MCF 10A (cell line): Measurements from ENCODE around the gene TBL1XR1. TPM values are rescaled to one million over a fixed set of nuclear protein-coding genes. Genes with fewer than 3 reads are reported as not detected.

Experiments
- BruUV-seq: library from RNA; stranded (reverse); fragments of 400-500 nt; replicated peaks from 2 replicates; lab custom pipeline; 2021; lab: Mats Ljungman, UMichigan
- CTCF ChIA-PET: fragments of 300-600 bp; sonication (Branson Sonifier 250); formaldehyde crosslinking; extraction: SDS; loops from one replicate; lab custom pipeline; 2021; ENCODE audit warnings: antibody characterized with exemption, inconsistent platforms; lab: Yijun Ruan, JAX
- POLR2A ChIA-PET: fragments of 300-600, 350-650 bp; sonication (Branson Sonifier 250); formaldehyde crosslinking; extraction: SDS; loops from one replicate; lab custom pipeline; 2020; ENCODE audit warnings: antibody characterized with exemption, inconsistent platforms; lab: Yijun Ruan, JAX
- DNase-seq: peaks from one replicate; pipeline ENCODE4 v3.0.0-alpha.2; 2018; ENCODE audit not compliant: unreplicated experiment
- H3K27ac Mint-ChIP-seq: one replicate; pipeline ENCODE4 v1.8.0; 2022; ENCODE audit warnings: mild to moderate bottlenecking, low read depth, mixed read lengths; ENCODE audit not compliant: unreplicated experiment
- H3K27me3 Mint-ChIP-seq: one replicate; pipeline ENCODE4 v1.8.0; 2022; ENCODE audit warnings: mixed read lengths; ENCODE audit not compliant: insufficient read depth, unreplicated experiment
- H3K36me3 Mint-ChIP-seq: one replicate; pipeline ENCODE4 v1.8.0; 2022; ENCODE audit warnings: mild to moderate bottlenecking, moderate library complexity, mixed read lengths; ENCODE audit not compliant: insufficient read depth, unreplicated experiment
- H3K4me1 Mint-ChIP-seq: one replicate; pipeline ENCODE4 v1.8.0; 2022; ENCODE audit warnings: mixed read lengths; ENCODE audit not compliant: insufficient read depth, unreplicated experiment
- H3K4me3 Mint-ChIP-seq: one replicate; pipeline ENCODE4 v1.8.0; 2022; ENCODE audit warnings: mild to moderate bottlenecking, moderate library complexity, mixed read lengths; ENCODE audit not compliant: unreplicated experiment
- H3K9me3 Mint-ChIP-seq: one replicate; pipeline ENCODE4 v1.8.0; 2022; ENCODE audit warnings: mixed read lengths; ENCODE audit not compliant: unreplicated experiment
- intact Hi-C: fragments of 100-400 bp; cut with micrococcal nuclease; formaldehyde crosslinking; loops from 2 replicates; pipeline ENCODE4 v1.14.1; 2022
- total RNA-seq: library from RNA; stranded (reverse); gene quantifications from 2 replicates; pipeline ENCODE4 v1.2.3, GENCODE V29; 2022
- TF ChIP-seq, protein P1 (sequence below): fragments of 200-600 bp; IDR thresholded peaks from one replicate; pipeline ENCODE4 v1.8.0; 2022; ENCODE audit warnings: antibody characterized with exemption, mild to moderate bottlenecking; ENCODE audit not compliant: unreplicated experiment

TBL1XR1 gene
- total RNA-seq, 1 experiment from 2014 or later, result 178 TPM

DNA sequence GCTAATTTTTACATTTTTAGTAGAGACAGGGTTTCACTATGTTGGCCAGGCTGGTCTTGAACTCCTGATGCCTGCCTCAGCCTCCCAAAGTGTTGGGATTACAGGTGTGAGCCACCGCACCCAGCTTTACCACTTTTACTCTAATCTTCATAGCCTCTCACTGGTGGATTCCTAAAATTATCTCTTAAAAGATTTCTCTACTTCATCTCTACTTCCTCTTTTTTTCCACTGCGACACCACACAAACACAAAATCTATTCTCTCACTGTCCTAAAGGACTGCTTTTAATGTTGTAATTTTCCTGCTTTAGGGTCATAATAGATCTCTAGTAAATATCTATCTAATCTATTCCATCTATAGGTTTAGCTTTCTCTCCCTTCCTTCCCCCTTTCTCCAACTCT, 34.0 kb upstream of the TBL1XR1 start:
- H3K4me3 Mint-ChIP-seq, result no peak overlapping the region
- no TSS peak for BruUV-seq
- H3K36me3 Mint-ChIP-seq, result no peaks in the 10 kb centered on the region
- H3K27me3 Mint-ChIP-seq, result no peaks in the 10 kb centered on the region
- ChIA-PET POLR2A (interaction anchor here (1.6 kb wide), 1 partner anchor 14 kb away, joined by 4 read pairs; no protein-coding TSS in a partner anchor), CTCF (interaction anchor here (1.2 kb wide), 1 partner anchor 18 kb away, joined by 3 read pairs; no protein-coding TSS in a partner anchor)
- peaks cover 9% of the 10 kb centered on the region for H3K4me1 Mint-ChIP-seq
- peaks cover under 1% of the 10 kb centered on the region for H3K9me3 Mint-ChIP-seq
- H3K27ac Mint-ChIP-seq, result no peak overlapping the region
- DNase-seq, result no peak
- TF ChIP-seq, protein P1, sequence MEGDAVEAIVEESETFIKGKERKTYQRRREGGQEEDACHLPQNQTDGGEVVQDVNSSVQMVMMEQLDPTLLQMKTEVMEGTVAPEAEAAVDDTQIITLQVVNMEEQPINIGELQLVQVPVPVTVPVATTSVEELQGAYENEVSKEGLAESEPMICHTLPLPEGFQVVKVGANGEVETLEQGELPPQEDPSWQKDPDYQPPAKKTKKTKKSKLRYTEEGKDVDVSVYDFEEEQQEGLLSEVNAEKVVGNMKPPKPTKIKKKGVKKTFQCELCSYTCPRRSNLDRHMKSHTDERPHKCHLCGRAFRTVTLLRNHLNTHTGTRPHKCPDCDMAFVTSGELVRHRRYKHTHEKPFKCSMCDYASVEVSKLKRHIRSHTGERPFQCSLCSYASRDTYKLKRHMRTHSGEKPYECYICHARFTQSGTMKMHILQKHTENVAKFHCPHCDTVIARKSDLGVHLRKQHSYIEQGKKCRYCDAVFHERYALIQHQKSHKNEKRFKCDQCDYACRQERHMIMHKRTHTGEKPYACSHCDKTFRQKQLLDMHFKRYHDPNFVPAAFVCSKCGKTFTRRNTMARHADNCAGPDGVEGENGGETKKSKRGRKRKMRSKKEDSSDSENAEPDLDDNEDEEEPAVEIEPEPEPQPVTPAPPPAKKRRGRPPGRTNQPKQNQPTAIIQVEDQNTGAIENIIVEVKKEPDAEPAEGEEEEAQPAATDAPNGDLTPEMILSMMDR, result no peak
- intact Hi-C loops, result no loop called here

DNA sequence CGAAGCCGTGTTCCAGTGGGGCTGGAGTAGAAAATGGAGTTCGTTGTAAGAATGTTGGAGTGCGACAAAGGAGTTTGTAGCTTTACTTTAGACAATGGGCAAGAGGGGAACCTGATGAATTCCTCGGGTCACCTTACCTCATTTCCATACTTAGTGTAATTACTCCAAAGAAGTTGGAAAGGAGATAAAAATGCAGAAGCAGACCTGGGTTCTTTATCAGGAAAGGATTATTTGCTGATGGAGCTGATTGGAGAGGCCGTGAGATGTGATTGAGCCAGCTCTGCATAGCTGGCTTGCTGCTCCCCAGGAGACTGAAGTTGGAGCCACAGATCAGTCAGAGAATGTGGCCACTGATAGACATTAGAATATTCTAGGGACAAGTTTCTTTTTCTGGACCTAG, 33.4 kb upstream of the TBL1XR1 start:
- no peak for DNase-seq
- no peak overlapping the region for H3K4me3 Mint-ChIP-seq
- H3K9me3 Mint-ChIP-seq, result no peaks in the 10 kb centered on the region

DNA sequence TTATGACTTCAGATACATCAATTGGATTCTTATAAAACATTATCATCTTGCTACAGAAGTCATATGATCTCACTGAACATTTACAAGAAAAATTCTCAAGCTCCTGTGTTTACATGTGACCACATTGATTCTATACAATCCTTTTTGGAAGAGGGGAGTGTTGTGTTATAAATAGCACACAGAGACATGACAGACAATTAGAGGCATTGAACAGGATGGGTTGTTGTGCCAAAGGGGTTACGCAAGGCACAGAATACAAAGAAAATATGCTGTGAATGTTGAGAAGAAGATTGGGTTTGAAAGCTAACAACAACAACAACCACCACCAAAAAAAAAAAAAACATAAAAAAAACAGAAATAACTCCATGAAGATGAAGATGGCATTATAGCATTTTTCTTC, 32.5 kb upstream of the TBL1XR1 start:
- DNase-seq, result peak; percentile 33
- H3K4me3 Mint-ChIP-seq, result no peak overlapping the region
- BruUV-seq, result no TSS peak
- peaks cover 9% of the 10 kb centered on the region for H3K4me1 Mint-ChIP-seq
- H3K9me3 Mint-ChIP-seq, result no peaks in the 10 kb centered on the region
- no peaks in the 10 kb centered on the region for H3K27me3 Mint-ChIP-seq
- TF ChIP-seq, protein P1, result no peak
- H3K27ac Mint-ChIP-seq, result no peak overlapping the region
- ChIA-PET POLR2A (interaction anchor here (0.7 to 1.6 kb wide), 2 partner anchors 12 to 342 kb away, joined by 3 to 4 read pairs; no protein-coding TSS in a partner anchor), CTCF (interaction anchor here (0.6 kb wide), 1 partner anchor 12 kb away, joined by 7 read pairs; no protein-coding TSS in a partner anchor)
- intact Hi-C loops, result no loop called here
- H3K36me3 Mint-ChIP-seq, result no peaks in the 10 kb centered on the region

More for the DNA sequence above, 33.4 kb upstream of the TBL1XR1 start:
- ChIA-PET POLR2A (interaction anchor here (1.6 kb wide), 1 partner anchor 13 kb away, joined by 4 read pairs; no protein-coding TSS in a partner anchor), CTCF (interaction anchor here (1.2 kb wide), 1 partner anchor 19 kb away, joined by 3 read pairs; no protein-coding TSS in a partner anchor)
- TF ChIP-seq, protein P1, result no peak
- no peaks in the 10 kb centered on the region for H3K27me3 Mint-ChIP-seq
- intact Hi-C loops, result no loop called here
- no TSS peak for BruUV-seq
- H3K4me1 Mint-ChIP-seq, result peaks cover 9% of the 10 kb centered on the region
- H3K27ac Mint-ChIP-seq, result no peak overlapping the region
- no peaks in the 10 kb centered on the region for H3K36me3 Mint-ChIP-seq

DNA sequence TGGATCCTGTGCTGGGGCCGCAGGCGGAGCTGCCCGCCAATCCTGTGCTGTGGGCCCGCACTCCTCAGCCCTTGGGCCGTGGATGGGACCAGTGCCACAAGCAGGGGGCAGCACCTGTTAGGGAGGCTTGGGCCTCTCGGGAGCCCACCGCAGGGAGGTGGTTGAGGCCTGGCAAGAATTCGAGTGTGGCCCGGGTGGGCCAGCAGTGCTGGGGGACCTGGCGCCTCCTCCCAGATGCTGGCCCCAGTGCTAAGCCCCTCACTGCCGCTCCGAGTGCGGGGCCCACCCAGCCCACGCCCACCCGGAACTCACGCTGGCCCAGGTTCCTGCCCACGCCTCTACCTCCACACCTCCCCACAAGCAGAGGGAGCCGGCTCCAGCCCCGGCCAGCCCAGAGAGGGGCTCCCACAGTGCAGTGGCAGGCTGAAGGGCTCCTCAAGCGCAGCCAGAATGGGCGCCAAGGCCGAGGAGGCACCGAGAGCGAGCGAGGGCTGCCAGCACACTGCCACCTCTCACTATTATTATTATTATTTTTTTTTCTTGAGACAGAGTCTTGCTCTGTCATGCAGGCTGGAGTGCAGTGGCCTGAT, 31.4 kb upstream of the TBL1XR1 start:
- Mint-ChIP-seq H3K27ac (no peak overlapping the region), H3K4me1 (peaks cover 9% of the 10 kb centered on the region), H3K36me3 (no peaks in the 10 kb centered on the region), H3K9me3 (no peaks in the 10 kb centered on the region), H3K27me3 (no peaks in the 10 kb centered on the region), H3K4me3 (no peak overlapping the region)
- DNase-seq, result no peak
- POLR2A ChIA-PET, result no interaction called here
- CTCF ChIA-PET, result interaction anchor here (0.8 kb wide), 1 partner anchor 14 kb away, joined by 3 read pairs; no protein-coding TSS in a partner anchor
- TF ChIP-seq, protein P1, result no peak
- no TSS peak for BruUV-seq
- intact Hi-C loops, result no loop called here
